HG03342 (cell line): ENCODE data around the gene JMJD6.
"Not testable (repeated sequence)": the region's sequence is repeated elsewhere in the genome, so short reads cannot be mapped to it uniquely, and the experiment has no call there.

Experiments used
- ATAC-seq: cut with Tn5 transposase; IDR thresholded peaks from one replicate; pipeline ENCODE4 v1.9.1; 2021; ENCODE audit warnings: mild to moderate bottlenecking, moderate library complexity; ENCODE audit not compliant: unreplicated experiment

Gene JMJD6

DNA sequence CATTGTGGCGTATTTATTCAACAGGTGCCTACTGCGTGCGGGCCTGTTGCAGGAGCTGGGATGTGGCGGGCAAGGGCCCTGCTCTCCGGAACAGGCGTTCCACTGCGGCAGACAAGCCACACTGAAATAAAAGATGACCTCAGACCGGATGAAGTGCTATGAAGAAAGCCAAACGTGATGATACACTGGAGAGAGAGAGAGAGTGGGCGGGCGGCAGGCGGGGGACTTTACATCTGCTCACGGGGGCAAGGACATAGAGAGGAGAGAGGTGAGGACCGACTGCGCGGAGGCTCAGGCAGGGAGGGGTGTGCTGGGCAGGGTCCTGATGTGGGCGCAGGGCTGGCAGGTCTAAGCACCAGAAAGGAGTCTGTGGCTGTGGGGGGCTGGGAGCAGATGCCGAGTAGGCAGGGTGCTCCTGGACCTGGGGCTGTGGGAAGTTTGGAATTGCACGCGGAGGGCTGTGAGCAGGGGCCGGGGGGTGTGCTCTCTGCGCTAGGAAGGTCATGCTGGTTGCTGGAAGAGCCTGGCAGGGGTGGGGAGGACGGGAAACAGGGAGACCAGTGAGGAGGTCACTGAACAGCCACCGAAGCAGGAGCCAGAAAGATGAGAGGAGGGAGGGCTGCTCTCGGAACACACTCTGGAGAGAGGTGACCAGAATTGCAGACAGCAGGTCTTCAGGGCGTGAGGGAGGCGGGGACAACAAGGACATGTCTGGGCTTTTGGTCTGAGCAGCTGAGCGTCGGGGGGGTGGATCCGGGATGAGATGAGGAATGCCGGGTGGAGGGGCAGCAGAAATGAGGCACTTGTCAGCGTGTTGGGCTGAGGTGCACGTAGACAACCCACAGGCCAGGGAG lies 25.6 kb downstream of the JMJD6 start:
- ATAC-seq = no peak

DNA sequence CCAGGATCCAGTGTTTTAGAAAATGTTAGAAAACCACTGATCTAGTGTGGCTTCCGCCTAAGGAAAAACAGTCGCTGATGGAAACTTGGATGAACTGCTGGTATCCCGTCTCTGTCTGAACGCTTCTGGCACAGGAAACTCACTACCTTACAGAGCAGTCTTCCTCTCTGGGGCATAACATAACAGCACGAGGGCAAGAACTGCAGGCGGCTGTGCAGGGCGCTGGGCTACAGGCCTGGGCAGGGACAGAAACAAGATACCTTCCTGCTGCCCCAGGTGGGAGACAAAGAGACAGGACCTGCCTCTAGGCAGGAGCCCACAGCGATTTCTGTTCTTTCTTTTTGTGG lies 26.2 kb downstream of the JMJD6 start:
- ATAC-seq = no peak

DNA sequence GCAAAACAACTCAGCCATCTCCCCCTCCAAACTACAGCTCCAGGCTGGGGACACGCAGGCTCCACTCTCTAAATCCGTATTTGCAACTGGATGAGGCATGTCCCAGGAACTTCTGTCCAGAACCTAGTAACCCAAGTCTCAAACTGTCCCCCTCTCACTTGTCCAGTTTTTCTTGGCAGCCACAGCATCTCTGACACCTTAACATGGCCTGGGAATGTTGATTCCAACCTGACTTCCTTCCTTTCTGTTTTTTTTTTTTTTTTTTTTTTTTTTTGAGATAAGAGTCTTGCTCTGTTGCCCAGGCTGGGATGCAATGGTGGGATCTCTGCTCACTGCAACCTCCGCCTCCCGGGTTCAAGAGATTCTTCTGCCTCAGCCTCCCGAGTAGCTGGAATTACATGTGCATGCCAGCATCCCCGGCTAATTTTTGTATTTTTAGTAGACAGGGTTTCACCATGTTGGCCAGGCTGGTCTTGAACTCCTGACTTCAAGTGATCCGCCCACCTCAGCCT lies 27.9 kb downstream of the JMJD6 start:
- not testable (repeated sequence) for ATAC-seq

DNA sequence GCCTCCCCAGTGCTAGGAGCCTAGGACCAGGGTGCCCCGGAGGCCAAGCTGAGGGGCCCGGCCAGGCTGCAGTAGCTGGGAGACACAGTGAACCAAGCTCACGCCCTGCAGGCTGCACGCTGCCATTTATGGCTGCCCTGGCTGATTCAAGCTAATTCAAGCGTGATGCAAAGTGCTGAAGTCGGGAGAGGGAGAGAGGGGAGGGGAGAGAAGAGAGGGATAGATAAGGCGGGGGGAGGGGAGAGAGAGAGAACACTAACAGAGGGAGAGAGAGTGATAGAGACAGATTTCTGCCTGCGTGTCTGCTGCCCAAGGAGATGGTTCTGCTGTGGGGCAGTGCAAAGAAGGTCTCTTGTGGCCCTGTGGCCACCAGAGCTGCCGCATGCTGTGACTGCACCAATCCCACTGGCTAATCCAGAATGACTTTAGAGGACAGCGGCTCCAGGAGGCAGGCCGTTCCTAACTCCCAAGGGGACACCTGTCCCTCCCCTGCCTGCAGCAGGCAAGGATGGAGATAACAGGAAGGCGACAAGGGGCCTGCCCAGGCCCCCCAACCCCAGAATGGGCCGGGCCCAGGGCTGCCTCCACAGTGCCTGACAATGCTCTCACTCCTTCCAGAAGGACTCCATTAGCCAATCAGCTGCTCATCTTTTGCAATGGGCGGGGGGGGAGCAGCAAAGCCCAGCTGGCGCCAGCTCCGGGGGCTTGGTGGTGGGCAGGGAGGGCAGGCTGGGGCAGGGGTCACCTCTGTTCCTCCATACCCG lies 28.5 kb downstream of the JMJD6 start:
- no peak for ATAC-seq

DNA sequence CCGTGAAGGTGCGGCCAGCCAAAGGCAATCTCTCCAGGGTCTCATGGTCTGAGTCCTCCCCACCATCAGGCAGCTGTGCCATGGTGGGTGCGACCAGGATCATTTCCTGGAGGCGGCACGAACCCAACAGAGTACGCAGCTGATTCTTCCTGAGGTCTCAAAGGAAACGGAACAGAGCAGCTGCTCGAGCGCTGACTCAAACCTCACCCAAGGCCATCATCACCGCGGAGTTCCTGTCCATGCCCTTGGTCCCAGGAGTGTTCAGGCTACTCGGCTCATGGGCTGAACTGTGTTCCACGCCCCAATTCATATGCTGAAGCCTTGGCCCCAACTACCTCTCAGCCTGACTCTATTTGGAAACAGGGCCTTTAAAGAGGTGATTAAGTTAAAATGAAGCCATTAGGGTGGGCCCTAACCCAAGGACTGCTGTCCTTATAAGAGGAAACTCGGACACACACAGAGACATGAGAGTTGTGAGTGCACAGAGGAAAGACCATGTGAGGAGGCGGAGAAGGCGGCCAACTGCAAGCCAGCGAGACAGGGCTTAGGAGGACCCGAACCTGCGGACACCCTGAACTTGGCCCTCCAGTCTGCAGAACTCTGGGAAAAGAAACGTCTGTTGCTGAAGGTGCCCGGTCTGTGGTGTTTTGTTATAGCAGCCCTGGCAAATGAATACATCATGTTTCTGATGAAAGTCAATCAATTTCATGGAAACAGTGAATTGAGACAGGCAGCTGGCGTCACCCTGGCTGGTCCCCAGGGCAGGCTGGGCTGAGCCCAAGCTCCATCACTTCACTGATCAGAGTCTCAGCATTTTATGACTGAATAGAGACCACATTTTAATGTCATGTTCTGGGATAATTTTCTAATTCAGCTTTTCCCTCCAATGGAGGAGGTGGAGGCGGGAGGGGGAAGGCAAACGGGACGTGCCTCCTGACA lies 29.4 kb downstream of the JMJD6 start:
- ATAC-seq = no peak

DNA sequence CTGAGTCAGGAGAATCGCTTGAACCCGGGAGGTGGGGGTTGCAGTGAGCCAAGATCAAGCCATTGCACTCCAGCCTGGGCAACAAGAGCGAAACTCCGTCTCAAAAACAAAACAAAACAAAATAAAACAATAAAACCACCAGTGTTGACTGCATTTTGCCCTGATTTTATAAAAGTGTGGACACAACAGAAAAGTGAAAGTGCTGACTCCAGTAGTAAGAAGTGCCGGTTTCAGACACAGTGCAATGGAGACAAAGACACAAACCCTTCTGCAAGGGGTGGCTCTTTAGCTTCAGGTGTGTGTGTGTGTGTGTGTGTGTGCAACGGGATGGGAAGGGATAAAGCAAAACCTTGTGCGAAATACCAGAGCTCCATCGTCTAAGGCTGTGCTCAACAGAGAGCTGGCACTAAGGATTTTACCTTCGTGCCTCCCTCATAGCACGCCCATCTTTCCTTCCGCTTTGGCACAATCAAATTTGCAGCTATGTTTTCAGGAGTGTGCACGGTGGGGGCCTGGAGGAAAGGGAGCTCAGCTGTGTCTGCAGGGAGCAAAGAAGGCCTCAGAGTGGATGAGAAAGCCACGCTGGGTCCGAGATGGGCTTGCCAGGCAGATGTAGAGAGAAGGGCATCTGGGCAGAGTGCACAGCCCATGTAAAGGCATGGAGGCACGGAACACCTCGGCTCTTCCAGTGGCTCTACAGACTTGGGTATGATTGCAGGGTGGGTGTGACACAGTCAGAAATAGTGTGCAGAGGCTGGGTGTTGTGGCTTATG lies 31.2 kb downstream of the JMJD6 start:
- ATAC-seq = no peak

DNA sequence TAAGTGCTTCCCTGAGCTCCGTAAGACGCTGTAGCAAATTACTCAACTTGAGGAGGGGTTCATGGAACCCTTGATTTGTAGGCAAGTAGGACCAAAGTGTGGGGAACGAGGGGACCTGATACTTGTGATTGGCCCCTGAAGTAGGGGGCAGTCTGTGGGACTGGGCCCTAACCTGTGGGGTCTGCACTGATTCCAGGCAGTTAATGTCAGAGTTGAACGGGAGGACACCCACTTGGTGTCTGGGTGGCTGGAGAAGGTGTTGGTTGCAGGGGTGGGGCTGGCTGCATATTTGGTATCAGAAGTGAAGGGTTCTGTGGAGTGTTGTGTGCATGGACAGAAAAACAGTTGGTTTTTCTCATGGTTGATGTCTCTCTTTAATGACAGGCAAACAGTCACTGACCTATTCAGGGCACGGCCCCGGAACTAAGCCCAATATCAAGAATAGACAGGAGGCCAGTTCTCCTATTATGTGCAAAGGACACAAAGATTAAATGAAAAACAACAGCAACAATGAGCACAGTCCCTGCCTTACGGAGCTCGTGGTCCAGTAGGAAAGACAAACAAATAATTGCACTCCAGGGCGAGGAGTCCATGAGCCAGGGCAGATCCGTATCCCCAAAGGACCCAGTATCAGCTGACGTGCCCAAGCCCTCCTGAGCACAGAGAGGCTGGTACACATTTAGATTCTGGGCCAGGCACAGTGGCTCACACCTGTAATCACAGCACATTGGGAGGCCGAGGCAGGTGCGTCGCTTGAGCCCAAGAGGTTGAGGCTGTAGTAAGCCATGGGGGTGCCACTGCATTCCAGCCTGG lies 34.8 kb downstream of the JMJD6 start:
- ATAC-seq = no peak

DNA sequence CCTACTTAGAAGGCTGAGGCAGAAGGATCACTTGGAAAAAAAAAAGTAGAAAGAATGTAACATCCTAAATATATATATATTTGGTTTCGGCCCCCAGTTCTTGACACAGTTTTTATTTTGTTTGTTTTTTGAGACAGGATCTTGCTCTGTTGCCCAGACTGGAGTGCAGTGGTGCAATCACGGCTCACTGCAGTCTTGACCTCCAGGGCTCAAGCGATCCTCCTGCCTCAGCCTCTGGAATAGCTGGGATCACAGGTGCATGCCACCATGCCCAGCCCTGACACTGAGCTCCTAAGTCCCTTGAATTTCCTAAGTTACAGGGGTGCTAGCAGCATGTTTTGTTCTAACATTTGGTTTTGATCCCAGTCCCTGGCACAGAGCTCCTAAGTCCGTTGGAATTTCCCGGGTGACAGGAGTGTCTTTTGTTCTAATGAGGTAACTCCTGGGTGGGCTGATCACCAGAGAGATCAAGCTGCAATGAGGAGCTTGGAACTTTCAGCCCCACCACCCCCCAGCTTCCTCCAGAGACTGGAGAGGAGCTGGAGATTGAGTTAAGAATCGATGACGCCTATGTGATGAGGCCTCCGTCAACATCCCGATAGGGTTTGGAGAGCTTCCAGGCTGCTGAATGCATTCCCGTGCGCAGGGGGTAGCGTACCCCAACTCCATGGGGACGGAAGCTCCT lies 35.7 kb downstream of the JMJD6 start:
- ATAC-seq = no peak

DNA sequence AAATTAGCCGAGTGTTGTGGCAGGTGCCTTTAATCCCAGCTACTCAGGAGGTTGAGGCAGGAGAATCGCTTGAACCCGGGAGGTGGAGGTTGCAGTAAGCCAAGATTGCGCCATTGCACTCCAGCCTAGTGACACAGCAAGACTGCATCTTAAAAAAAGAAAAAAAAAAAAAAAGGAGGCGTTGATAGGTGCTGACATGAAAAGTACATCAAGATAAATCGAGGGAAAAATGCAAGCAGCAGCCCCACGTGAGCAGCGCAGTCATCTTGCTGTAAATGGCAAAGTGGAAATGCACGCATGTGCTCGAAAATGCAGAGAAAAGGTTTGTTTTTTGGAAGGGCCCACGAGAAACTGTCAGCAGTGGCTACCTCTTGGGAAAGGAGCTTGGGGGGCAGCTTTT lies 36.5 kb downstream of the JMJD6 start:
- ATAC-seq = no peak

DNA sequence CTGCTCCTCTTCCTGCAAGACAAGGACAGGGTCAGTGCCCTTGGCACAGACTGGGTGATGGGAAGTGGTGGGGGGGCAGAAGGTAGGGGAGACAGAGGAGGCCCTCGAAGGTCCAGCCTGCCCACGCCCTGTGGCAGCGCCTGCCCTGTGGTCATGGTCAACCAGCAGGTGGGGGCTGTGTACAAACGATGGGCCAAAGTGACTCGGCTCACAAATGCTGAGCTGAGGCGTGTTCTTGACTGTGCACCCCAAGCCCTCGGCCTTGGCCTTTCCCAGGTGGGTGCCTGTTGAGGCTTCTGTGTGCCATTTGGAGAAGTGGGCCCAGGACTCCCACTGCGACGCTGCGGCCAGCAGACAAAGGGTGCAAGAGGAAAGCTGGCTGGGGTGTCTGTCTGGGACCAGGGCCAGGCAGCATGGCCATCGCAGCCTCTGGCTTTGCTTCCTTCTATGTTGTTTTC lies 38.2 kb downstream of the JMJD6 start:
- ATAC-seq = no peak

DNA sequence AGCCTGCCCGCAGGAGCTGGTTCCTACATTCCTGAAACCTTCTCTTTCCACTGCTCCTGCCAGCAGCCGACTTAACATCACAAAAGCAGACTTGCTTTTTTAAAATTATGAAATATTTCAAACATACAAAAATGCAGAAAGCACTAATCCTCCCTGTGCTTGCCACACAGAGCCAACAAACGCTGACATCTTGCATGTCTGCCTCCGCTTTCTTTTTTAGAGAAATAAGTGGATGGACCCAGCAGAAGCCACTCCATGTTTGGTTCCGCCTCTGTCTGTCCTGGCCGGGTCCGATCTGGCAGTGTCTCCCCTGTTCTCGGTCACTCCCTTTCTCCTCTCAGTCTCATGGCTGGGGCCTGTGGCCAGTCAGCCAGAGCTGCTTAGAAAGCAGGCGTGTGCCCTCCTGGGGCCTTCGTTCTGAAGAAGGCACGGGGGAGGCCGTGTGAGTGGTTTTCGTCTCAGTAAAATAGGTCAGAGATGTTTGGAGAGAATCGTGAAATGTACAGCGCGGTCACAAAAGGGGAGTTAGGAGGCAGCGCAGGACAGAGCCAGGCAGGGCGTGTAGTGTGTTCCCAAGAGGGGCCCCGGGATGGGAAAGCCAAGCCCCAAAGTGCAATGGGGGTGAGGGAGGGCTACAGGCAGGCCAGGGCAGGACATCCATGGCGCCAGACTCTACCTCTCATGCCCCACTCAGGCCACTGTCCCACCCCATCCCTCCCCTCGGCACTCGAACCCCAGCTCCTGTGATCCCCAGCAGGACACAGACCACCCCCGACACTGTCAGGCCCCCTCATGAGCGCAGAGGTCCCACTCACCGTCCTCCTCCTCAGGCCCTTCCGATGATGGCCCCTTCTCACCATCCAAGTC lies 38.9 kb downstream of the JMJD6 start:
- no peak for ATAC-seq

DNA sequence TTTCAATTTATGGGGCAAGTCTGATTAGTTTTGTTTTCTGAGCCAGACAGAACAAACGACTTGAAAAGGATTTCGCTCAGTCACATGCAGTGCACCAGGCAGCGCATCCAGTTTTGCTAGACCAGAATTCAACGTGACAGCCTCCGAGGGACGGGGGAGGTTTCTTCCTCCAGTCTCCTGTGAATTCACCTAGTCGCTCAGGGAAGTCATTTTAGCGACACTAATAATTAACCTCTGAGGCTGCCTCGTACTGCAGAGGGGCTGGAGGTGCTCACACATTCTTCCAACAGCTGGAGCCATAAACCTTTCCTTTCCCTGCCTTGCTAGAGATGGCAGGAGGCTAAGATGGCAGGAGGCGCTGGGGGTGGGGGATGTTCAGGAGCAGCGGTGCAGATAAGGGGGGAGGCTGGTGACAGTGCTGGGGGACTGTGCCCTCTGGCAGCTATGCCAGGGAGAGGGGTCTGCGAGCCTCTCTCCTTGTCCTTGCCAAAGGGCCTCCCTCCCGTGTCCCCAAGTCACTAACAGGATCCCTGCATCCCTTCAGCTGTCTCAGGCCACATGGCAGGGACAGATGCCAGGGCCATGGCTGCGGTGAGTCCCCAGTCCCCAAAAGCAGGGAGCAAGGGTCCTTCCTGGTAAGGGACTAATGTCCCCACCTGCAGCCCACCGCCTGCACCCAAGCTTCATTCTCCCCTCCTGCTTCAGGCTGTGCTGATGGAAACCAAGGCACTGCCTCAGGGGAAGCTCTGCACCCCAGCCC lies 39.7 kb downstream of the JMJD6 start:
- no peak for ATAC-seq

DNA sequence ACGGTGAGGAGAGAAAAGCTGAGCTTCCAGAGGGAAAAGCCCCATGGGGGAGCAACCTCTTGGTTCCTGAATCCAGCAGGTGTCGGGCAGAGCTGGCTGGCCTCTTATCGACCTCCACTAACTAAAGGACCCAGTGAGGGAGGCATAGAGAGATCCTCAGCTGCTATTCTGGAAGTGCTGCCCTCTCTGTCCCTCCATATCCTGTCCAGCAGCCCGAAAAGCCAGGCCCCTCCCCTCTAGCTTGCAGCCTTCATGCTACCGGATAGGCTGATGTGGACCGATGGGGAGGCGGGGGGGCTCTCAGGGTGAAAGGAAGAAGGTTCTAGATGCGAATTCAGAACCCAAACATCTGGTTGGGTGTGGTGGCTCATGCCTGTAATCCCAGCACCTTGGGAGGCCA lies 40.6 kb downstream of the JMJD6 start:
- no peak for ATAC-seq

DNA sequence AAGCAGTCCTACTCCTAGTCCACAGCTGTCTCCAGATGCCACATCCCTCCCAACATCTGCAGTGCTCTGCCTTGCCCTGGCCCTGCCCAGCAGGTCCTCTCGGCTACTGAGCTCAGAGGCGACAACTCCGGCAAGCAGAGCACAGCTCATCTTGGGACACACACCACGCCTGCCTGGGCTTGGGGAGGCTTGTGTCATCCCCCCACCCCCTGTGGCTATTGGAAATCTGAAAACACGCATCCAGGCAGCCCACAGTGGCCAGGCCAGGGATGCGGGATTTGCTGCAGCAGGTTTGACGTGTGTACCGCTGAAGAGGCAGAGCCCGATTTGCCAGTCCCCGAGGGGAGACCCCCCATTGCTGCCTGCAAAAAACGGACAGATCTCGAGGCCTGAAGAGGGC lies 41.0 kb downstream of the JMJD6 start:
- ATAC-seq = no peak

DNA sequence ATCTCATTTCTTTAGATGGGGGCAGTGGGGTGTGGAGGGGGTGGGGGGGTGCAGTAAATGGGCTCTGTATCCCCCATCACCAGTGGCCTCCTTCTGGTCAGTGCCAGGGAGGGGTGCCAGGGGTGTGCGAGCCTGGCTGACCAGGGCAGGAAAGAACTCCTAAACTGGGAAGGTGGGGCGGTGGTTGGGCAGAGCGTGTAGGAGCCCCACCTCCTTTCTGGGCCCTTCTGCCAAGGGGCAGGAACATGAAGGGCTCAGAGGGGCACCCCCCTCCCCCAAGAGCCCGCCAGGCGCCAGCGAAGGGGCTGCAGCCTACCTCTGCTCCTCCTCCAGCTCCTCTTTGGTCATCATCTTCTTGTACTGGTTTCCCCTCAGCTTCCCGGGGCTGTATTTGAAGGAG lies 41.6 kb downstream of the JMJD6 start:
- ATAC-seq = no peak

DNA sequence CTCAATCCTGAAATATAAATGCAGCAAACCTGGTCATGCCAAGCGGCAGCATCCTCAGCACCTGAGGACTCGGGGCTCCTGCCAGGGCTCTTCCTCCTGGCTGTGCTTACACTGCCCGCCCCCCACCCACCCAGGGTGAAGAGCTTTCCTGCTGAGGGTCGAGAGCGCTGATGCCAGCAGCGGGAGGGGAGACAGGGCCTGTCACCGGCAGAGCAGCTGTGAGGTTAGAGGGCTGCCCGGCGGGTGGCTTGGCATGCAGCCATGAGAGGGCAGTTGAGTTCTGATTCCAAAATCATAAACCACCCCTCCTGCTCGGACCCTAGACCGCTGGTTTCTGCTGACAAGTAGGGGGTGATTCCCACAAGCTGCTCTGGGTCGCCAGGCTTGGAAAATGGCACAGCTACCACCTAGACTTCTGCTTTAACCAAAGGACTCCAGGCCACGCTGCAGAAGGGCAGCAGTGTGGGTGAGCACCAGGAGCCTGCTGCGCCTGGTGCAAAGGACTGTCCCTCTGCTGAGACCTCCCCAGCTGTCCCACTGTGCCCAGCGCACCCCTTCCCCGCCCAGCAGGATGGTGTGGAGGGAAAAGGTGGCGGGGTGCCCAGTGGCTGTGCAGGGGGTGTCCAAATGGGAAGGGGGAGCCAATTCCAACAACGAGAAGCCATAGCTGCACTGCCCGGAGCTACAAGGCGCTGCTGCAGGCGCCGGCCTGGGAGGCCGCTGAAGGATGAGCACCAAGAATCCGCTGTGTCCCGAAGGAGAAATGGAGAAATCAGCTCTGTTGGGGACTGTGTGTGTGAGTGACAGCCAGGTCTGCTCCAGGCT lies 42.3 kb downstream of the JMJD6 start:
- no peak for ATAC-seq
